Astrocyte (in vitro differentiated cells and primary cell): Measurements from ENCODE around the gene CNOT4.

Experiments
- CTCF ChIP-seq: IDR thresholded peaks from 2 replicates; pipeline ENCODE4 v1.5.1; 2011; ENCODE audit warnings: low read depth, mild to moderate bottlenecking, inconsistent platforms, low read length, moderate library complexity; ENCODE audit not compliant: insufficient read depth
- EZH2 ChIP-seq: IDR thresholded peaks from 2 replicates; pipeline ENCODE4 v1.6.1; 2012; ENCODE audit warnings: mild to moderate bottlenecking, low read length, inconsistent platforms; ENCODE audit not compliant: insufficient read depth

- TF ChIP-seq CTCF (no peak), EZH2 (no peak)
Observed at GRCh38 chr7:135466442-135467206, 43.3 kb downstream of the CNOT4 start.
